ENCODE results near the gene CACFD1.

GRCh38 chr9:133514460-133515239 is 54.9 kb downstream of the CACFD1 start:
- TF ChIP-seq REST (IDR thresholded peaks at IDR 0.05; ENCODE audit: insufficient read depth in 1 of 2, low read depth in 2 of 2, low read length in 2 of 2) = no peak
- no peak for TF ChIP-seq POLR2AphosphoS5 (IDR thresholded peaks at IDR 0.05; ENCODE audit: low read depth, low read length)
- TF ChIP-seq SIN3A (IDR thresholded peaks at IDR 0.05; ENCODE audit: borderline replicate concordance, insufficient read depth, low read length) = no peak
- no peak for TF ChIP-seq TAF1 (IDR thresholded peaks at IDR 0.05; ENCODE audit: borderline replicate concordance, insufficient read depth, low read length)
- TF ChIP-seq FOXP2 (optimal IDR thresholded peaks at IDR 0.05; ENCODE audit: borderline replicate concordance, extremely low read depth, extremely low read length, insufficient read depth) = no peak
